T1000 (cell line): ENCODE measurements around the gene ASF1A.
"Not testable (repeated sequence)": the region's sequence is repeated elsewhere in the genome, so short reads cannot be mapped to it uniquely, and the experiment has no call there.

Source experiments
- DNase-seq: peaks from one replicate; lab custom pipeline; 2025; ENCODE audit warnings: mixed read lengths; lab: John Stamatoyannopoulos, UW

Gene ASF1A

GRCh38 chr6:118893807-118894424 is at the start of gene ASF1A:
ASF1A (plus strand) TSS chr6:118894152; CDS start chr6:118894414, 262 bp downstream.
- peak; percentile 95 for DNase-seq

DNA sequence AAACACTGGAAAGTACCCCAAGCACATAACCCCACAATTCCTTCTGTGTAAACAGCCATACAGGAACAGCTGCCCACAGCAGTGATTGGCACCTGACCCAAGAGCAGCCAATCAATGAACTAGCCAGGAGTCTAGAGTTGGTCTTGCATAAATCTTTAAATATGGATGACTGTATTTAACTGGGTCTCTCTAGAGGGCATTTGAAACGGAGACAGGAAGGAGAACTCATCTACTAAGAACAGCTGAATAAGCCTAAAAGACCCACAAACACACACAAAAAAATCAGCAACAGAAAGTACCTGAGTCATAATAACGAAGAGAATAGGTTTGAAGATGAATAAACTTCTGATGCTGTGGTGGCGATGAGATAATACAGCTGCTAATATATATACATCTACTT is 49.0 kb upstream of the ASF1A start:
- DNase-seq, result no peak

DNA sequence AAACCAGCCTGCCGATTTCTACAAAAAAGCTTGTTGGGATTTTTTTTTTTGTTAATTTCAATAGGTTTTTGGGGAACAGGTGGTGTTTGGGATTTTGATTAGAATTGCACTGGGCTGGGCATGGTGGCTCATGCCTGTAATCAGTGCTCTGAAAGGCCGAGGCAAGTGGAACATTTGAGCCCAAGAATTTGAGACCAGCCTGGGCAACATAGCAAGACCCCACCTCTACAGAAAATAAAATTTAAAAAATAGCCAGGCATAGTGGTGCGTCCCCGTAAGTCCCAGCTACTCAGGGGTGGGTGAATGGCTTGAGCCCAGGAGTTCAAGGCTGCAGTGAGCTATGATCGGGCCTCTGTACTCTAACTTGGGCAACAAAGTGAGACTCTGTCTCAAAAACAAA is 40.5 kb upstream of the ASF1A start:
- no peak for DNase-seq

DNA sequence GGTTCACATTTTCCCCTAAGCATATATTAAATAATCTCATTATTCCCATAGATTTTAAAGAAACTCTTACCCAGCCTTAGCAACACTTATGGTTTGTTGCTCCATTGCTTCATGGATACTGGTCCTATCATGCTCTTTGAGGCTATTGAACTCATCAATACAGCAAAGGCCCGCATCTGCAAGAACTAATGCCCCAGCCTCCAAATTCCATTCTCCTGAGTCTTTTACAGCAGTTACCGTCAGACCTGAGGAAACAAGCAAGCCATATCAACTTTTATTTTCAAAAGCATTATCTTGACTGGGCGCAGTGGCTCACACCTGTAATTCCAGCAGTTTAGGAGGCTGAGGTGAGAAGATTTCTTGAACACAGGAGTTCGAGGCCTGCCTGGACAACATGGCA is 37.7 kb upstream of the ASF1A start:
- DNase-seq, result no peak

GRCh38 chr6:118859517-118860064 is 34.4 kb upstream of the ASF1A start:
- no peak for DNase-seq

DNA sequence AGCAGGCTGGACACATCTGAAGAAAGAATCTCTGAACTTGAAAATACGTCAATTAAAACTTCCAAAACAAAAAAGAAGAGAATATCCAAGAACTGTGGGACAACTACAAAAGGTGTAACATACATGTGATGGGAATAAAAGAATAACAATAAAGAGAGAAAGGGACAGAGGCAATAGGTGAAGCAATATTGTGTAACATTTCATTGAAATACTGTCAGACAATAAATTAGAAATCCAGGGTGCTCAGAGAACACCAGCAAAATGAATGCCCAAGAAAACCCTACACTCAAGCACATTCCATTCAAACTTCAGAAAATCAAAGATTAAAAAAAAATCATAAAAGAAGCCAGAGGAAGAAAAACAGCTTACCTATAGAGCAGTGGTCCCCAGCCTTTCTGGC is 33.6 kb upstream of the ASF1A start:
- no peak for DNase-seq

DNA sequence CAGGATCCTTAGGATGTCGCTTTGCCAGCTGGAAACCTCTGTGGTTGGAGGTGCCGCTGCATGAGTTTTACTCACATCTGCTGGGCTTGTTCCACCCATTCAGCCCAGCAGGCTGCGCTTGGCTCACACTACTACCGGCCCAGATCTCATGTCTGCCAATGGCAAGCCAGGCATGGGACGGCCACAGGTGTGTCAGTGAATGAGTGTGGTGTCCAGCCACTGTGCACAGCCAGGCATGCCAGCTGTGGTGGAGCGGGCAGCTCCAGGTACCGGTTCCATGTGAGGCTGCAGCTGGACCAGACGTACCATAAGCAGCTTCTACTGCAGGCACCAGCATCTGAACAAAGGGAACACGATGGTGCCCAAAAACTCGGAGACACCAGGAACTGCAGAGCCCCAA is 33.1 kb upstream of the ASF1A start:
- no peak for DNase-seq

- DNase-seq, result no peak
These were observed 31.5 kb upstream of the ASF1A start for GRCh38 chr6:118862443-118862842.

DNA sequence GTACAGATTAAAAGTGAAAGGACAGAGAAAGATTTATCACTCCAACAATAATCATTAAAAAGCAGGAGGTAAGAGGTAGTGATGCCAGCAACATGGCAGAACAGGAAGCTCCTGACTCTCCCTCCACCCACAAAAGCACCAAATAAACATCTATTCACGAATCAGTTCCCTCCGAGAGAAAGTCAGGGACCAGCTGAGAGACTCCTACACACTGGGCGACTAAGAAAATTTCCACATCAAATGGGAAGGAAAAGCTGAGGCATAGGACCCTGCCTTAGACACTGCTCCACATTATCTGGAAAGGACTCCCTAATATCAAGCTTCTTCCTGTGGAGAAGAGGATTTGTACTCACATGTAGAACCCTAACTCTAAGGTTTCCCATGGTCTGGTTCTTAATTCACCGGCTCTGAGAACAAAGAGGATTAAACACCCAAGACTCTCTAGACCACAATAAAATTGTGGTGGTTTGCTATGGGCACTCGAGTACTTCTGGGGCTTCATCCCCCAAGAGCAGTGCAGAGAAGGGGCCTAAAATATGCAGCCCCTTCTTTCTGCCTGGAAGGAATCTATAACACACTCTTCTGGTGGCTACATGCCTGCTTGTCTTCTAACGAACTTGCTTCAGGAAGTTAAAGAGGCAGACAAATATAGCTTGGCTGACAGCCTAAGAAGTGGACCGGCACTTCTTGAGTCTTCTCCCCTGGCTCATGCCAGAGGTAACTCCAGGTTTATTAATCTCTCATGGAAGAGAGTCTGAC is 29.4 kb upstream of the ASF1A start:
- no peak for DNase-seq

DNA sequence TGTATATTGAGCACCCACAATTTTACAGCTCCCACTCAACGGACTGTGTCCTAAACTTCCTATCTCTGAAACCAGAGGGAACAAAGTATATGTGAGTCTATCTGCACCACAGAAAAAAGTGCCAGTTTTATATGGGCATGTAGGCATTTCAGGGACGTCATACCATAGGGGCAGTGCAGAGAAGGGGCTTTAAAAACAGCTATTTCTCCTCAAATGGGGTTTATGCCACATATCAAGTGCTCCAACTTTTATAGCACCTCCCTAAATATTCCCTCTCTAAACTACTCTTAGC is 28.9 kb upstream of the ASF1A start:
- DNase-seq, result no peak

GRCh38 chr6:118867181-118867580 is 26.8 kb upstream of the ASF1A start:
- DNase-seq, result no peak

GRCh38 chr6:118868901-118869300 is 25.1 kb upstream of the ASF1A start:
- DNase-seq, result not testable (repeated sequence)

DNA sequence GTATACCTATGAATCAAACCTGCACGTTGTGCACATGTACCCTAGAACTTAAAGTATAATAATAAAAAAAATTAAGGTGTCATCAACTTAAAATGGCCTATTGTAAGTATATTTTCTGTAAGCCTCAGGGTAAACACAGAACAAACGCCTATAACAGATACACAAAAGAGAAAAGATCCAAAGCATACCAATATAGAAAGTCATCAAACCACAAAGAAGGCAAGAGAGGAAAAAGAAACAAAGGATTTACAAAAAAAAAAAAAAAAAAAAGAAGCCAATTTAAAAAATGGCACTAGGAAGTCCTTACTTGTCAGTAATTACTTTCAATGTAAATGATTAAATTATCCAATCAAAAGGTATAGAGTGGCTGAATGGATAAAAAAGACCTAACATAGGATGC is 24.6 kb upstream of the ASF1A start:
- DNase-seq, result no peak

DNA sequence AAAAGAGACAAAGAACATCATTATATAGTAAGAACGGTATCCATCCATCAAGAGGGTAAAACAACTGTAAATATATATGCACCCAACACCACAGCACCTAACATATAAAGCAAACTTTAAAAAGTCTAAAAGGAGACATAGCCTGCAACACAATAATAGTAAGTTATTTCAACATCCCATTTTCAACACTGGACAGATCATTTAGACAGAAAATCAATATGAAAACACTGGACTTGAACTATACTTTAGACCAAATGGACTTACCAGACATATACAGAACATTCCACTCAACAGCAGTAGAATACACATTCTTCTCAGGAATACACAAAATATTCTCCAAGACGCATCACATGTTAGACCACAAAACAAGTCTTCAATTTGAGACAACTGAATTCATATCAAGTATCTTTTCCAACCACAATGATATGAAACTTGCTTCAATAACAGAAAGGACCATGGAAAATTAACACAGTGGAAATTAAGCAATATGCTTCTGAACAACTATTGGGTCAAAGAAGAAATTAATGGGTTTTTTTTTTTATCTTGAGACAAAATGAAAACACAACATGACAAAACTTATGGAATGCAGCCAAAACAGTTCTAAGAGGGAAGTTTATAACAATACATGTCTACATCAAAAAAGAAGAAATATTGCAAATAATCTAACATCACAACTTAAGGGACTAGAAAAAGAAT is 23.9 kb upstream of the ASF1A start:
- DNase-seq, result no peak

GRCh38 chr6:118871331-118871730 is 22.6 kb upstream of the ASF1A start:
- DNase-seq, result no peak

DNA sequence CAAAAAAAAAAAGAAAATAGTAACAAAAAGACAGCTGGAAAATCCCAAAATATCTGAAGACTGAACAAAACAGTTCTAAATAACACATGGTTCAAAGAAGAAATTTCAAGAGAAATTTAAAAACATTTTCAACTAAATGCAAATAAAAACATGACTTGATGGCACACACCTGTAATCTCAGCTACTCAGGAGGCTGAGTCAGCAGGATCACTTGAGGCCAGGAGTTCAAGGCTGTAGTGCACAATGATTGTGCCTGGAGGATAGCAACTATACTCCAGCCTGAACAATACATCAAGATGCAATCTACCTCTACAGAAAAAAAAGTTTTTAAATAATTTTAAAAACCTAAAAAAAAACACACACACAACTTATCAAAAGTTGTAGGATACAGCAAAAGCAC is 21.6 kb upstream of the ASF1A start:
- no peak for DNase-seq

- no peak for DNase-seq
These were observed 21.2 kb upstream of the ASF1A start for GRCh38 chr6:118872726-118873125.

GRCh38 chr6:118873239-118873638 is 20.7 kb upstream of the ASF1A start:
- no peak for DNase-seq

DNA sequence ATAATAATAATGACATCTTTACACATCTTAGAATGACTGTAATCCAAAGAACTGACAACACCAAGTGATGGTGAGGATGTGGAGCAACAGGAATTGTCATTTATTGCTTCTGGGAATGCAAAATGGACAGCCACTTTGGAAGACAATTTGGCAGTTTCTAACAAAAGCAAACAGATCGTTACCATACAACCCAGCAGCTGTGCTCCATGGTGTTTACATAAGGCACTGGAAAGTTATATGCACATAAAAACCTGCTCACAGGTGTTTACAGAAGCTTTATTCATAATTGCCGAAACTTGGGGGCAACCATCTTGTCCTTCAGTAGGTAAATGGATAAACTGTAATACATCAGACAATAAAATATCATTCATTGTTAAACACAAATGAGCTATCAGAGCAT is 18.3 kb upstream of the ASF1A start:
- DNase-seq, result no peak

GRCh38 chr6:118876198-118876597 is 17.8 kb upstream of the ASF1A start:
- no peak for DNase-seq

GRCh38 chr6:118876814-118877213 is 17.1 kb upstream of the ASF1A start:
- DNase-seq, result no peak

DNA sequence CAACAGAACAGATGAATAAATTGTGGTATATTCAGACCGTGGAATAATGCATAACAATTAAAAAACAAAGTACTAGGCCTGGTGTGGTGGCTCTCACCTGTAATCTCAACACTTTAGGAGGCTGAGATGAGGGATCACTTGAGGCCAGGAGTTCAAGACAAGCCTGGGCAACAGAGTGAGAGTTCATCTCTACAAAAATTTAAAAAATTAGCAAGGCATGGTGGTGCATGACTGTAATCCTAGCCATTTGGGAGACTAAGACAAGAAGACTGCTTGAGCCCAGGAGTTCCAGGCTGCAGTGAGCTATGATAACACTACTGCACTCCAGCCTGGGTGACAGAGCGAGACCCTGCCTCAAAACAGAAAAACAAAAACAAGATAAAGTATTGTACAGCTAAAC is 16.1 kb upstream of the ASF1A start:
- no peak for DNase-seq
